HG02588 (cell line): ENCODE results near the gene PIEZO2.

Experiments used
- ATAC-seq: cut with Tn5 transposase; IDR thresholded peaks from one replicate; pipeline ENCODE4 v1.9.1; 2021; ENCODE audit warnings: mild to moderate bottlenecking, moderate library complexity; ENCODE audit not compliant: unreplicated experiment

PIEZO2 gene

GRCh38 chr18:10989486-10989885 is 159.9 kb downstream of the PIEZO2 start:
- ATAC-seq: no peak

GRCh38 chr18:10985689-10986088 is 163.7 kb downstream of the PIEZO2 start:
- no peak for ATAC-seq

DNA sequence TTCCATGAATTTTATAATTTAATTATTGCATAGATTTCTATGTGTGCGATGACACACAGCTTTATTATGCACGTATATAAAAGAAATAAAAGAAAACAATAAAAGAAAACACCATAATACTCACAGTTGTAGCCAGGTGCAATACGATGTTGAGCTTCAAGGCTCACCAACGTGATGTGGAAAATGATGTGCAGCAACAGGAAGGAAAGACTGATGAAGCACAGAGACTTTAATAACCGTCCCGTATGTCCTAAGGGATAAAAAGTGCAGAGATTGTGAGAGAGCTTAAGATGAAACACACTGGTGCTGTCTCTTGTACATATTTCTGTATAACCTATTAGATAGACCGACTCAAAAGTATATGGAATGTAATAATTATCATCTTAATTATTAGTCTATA is 170.0 kb downstream of the PIEZO2 start:
- no peak for ATAC-seq

GRCh38 chr18:10977042-10977441 is 172.3 kb downstream of the PIEZO2 start:
- no peak for ATAC-seq

GRCh38 chr18:10973567-10974203 is 175.7 kb downstream of the PIEZO2 start:
- ATAC-seq: no peak

DNA sequence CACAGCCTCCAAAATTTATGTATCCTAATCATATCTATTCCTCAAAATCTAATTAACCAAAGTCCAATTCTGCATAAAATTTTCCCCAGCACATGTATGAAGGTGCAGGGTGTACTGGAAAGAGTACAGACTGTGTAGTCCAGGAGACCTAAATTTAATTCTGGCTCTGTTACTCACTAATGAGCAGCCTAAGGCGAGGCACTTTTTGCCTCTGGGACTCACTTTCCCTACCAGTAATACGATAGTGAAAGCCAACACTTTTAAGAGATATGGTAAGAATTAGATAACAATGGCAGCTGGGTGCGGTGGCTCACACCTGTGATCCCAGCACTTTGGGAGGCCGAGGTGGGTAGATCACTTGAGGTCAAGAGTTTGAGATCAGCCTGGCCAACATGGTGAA is 177.7 kb downstream of the PIEZO2 start:
- ATAC-seq: no peak

DNA sequence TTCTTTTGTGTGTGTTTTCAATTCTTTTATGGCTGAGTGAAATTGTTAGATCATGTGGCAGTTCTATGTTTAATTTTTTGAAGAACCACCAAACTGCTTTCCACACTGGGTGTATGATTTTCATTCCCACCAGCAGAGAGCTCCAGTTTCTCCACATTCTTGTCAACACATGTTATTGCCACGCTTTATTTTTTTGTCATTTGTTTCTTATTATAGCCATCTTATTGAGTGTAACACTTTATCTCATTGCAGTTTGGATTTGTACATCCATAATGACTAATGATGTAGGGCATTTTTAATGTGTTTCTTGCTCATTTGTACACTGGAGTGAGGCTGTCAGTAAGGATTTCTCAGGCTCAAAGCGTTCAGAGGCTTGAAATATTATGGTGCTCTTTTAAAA is 184.2 kb downstream of the PIEZO2 start:
- ATAC-seq: no peak

DNA sequence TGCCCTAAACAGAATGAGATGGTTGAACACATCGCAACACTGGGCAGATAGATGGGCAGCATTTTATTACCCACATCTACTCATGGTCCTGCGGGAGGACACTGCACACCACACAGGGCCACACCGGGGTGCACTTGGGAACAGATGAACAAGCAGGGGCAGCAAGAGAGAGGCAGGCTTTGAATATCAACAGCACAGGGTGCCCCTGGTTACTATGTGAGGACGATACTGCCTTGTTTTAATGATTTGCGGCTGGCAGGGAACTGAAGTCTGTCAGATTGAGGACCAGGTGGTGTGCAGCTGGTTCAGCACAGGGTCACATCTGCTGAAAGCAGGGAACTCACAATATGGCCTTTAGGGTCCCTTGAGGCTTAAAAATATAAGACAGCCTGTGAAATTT is 195.7 kb downstream of the PIEZO2 start:
- ATAC-seq: no peak

DNA sequence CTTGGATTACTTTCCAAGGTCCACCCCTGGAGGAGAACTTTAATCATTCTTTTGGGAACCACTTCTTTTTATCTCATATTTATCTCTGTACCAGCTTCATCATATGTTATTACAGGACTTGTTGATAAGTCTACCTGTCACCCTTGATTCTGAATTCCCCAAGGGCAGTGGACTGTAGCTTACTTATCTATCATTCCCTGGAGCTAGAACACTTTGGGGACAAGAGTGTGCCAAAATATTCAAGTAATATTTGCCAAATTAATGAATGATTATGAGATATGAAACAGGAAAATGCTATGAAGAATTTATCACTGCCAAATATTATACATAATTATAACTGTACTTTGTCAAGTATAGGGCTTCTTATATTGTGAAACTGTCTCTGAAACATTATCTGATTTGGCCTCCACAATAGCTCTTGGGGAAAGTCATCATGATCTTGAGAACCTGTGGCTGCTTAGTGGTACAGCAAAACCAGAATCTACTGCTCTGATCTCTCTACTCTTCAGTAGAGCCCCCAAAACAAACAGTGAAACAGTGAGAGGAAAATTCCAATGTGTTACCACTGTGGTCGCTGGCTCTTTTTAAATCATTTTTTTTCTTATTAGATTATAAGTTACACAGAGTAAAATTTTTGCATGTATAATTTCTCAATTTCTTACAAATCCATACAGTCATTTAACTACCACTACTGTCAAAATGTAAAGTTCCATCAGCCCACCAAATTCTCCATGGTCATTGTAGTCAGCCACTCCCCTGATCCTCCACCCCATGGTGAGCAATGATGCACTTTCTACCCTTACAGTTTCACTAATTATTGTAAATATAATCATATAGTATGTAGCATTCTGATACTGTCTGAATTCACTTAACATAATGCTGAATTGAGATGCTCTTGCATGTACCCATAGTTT is 197.5 kb downstream of the PIEZO2 start:
- ATAC-seq: no peak

- no peak for ATAC-seq
Observed at GRCh38 chr18:10950876-10951630, 198.3 kb downstream of the PIEZO2 start.

DNA sequence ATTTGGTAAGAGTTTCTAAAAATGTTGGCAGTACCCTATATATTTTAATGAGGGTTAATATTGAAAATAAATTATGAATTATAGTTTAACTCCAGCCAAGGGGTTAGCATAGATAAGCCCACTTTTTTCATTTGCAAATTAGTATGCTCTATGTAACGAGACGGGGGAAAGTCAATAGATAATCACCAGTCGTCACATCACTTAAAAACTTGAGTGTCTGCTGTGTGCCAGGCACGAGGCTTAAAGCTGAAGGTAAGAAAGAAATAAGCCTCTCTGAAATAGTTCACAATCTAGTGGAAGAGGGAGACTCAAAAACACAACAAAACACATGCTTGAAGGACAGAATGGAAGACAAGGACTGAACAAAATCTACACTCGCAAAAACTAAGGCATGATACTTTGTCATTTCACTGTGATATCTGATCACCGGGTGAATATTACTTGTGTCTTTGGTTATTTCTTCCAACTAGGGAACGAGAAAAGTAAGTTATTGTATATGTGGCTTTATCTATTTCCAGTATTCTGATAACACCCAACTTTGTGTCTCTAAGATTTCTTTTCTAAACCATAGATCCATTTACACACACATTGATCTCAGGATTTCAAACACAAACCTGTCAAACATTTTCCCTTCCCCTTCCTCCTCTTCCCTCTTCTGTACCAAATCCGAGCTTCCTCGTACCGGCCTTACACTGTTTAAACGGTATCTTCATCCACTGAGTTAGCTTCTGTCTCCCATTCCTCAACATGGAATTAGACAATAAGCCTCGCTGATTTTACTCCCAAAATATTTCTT is 199.1 kb downstream of the PIEZO2 start:
- no peak for ATAC-seq

DNA sequence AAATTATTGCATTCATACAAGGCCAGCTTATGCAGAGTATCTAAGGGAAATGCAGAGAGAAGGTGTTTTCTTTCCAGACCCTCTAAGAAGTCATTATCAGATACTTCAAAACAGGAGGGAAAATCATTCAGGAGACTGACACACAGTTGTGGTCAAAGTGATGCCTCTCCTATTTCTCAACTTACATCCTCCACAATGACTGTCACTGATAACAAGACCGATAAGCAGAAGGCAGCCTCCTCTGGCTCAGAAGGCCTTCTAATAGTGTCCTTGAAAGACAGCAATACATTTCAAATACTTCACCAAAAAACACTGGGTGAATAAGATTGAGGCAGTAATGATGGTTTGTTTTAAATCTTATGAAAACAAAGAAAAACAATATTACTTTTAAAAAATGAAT is 199.7 kb downstream of the PIEZO2 start:
- ATAC-seq: no peak

DNA sequence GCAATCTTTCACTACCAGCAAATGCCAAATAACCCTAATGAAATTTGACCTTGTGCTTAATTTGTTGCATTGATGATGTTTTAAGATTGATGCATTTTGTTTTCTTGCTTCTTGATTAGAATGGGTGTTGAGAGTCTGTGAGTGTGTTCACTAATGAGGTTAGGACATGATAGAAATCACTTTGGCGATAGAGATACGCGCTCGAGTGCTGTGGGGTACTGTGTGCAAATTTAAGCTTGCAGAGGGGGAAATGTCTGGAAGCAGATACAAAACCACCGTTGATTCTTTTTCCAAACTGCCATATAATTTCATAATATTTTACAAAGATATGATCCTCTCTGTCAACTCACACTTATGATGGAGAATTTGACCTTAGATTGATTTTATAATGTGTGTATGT is 200.9 kb downstream of the PIEZO2 start:
- no peak for ATAC-seq

- ATAC-seq: no peak
Observed at GRCh38 chr18:10946058-10946457, 203.3 kb downstream of the PIEZO2 start.

- no peak for ATAC-seq
Observed at GRCh38 chr18:10942998-10943397, 206.4 kb downstream of the PIEZO2 start.

DNA sequence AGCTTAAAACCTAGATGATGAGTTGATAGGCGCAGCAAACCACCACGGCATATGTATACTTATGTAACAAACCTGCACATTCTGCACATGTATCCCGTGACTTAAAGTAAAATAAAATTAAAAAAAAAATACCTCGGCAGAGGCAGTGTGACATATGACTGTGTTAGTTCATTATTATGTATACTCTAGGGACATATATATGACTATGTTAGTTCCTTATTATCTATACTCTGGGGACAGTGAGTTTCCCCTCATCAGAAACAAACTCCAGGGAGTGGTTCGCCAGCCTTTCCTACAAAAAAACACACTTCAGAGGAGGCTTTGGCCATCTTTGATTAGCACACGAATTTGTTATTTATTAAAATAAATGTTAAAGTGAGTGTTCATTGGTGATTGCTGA is 209.5 kb downstream of the PIEZO2 start:
- no peak for ATAC-seq

DNA sequence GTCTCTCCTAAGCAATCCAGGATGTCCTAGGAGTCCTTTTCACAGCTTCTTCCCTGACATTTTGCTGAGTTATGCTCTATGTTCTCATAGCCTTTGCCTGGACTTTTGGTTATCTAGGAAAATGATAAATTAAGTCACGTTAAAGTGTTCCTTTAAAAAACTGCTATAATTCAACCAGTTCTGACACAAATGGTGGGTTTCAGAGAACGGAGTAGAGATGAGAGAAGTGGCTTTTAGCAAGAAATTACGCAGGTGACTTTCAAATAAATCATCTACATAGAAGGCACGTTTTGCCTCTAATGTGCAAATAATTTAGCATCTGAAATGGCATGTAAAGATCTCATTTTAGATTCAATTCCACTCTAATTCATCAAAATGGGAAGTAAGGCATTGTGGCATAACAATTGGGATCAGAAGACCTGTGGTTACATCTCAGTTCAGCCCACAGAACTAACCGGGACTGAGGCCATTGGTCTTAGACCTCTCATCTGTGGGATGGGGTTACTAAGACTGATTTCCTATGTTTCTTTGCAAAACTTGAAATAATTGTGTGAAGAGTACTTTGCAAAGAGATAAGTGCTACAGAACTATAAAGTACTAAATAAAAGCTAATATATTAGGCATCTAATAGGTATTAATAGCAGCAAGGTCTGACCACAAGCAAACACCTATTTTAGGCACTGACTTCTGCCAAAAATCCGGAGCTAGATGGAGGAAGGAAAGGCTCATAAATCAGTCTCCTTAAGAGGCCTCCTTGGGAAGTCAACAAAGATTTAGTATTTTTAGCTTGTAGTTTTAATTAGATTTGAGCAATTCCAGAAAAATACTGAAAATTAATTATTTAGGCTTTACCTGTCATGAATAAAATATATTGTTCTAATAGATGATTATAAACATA is 211.4 kb downstream of the PIEZO2 start:
- no peak for ATAC-seq

DNA sequence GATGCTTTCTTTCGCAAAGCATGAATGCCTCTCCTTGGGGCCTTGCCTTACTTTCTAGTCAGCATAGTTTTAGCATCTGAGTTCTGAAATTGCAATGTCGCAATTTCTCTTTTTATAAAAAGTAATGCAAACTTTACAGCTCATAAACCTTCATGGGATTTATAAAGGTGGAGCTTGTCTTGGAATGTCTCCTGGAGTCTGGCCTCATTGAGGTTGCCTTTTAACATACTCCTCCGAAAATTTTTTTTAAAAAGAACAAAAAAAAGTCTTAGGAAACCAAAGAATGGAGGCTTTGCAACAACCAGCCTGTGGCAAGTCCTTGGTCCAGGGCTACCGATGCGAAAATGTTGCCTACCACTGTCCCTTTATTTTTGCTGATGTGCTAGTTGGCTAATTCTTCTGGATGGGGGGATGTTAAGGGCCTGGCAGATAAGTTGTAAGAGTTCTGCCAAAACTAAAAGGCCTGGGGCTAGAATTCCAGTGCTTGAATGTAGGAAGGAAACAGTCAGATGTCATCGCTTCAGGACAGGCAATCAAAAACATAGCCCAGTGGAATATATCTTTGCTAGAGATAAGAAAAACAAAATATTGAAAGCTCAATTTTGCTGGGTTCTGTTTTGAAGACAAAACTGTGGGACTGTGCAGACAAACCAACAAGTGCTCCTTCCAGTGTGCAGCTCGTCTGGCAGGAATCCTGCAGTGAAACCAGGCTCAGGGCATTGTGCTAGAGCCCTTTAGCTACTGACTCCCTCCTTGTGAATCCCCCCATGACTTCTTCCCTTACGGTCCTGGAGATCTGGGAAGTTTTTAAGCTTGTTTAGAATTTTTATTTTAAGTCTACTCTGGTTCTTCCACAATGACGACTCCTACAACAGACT is 213.0 kb downstream of the PIEZO2 start:
- ATAC-seq: no peak

DNA sequence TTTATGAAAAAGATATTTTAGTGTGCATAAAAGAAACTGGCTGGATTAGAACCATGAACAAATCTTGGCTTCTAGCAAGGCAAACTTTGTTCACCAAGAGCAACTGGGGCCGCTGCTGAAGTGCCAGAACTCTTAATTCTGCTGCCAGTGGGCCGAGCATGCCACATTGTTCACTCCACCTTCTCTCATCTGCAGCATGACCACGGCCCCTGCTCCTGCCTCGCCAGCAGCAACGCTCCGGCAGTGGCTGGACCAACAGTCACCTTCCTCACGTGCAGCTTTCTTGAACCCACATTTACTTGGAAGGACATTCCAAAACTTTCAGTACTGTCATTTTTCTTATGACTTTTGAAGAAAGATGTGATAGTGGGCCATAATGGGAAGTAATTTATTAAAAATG is 213.8 kb downstream of the PIEZO2 start:
- ATAC-seq: no peak
